Femur (tissue), 1 donor: ENCODE data around the gene MAT2A.
"Not testable (repeated sequence)": the region's sequence is repeated elsewhere in the genome, so short reads cannot be mapped to it uniquely, and the experiment has no call there.

Experiments
- DNase-seq: peaks from one replicate; pipeline ENCODE4 v3.0.0-alpha.2; 2017

MAT2A gene

GRCh38 chr2:85580206-85580605 is 41.2 kb downstream of the MAT2A start:
- no peak for DNase-seq

GRCh38 chr2:85582492-85582891 is 43.5 kb downstream of the MAT2A start:
- DNase-seq, result no peak

- no peak for DNase-seq
Observed at GRCh38 chr2:85583667-85584353, 44.8 kb downstream of the MAT2A start.

GRCh38 chr2:85584354-85584856 is 45.4 kb downstream of the MAT2A start, which contains the start of gene VAMP5:
VAMP5 (plus strand) TSS chr2:85584431; CDS start chr2:85584491, 60 bp downstream.
- DNase-seq, result peak; percentile 66

GRCh38 chr2:85584857-85585780 is 46.2 kb downstream of the MAT2A start:
- peak; percentile 57 for DNase-seq

GRCh38 chr2:85585781-85586105 is 46.8 kb downstream of the MAT2A start:
- DNase-seq, result no peak

- DNase-seq, result no peak
Observed at GRCh38 chr2:85588236-85588635, 49.3 kb downstream of the MAT2A start.

- no peak for DNase-seq
Observed at GRCh38 chr2:85588645-85589044, 49.7 kb downstream of the MAT2A start.

GRCh38 chr2:85589181-85589580 is 50.2 kb downstream of the MAT2A start:
- DNase-seq, result no peak

- DNase-seq, result no peak
Observed at GRCh38 chr2:85589982-85590791, 51.2 kb downstream of the MAT2A start.

GRCh38 chr2:85590950-85591349 is 52.0 kb downstream of the MAT2A start:
- no peak for DNase-seq

- no peak for DNase-seq
Observed at GRCh38 chr2:85591563-85591962, 52.6 kb downstream of the MAT2A start.

GRCh38 chr2:85592299-85592698 is 53.3 kb downstream of the MAT2A start:
- not testable (repeated sequence) for DNase-seq

GRCh38 chr2:85593023-85593422 is 54.1 kb downstream of the MAT2A start:
- no peak for DNase-seq
